K562 treated with DMSO at 1 percent for 24 hours (cell line): ENCODE data around the gene IMMP2L. TPM values are rescaled to one million over a fixed set of nuclear protein-coding genes. Genes with fewer than 3 reads are reported as not detected.

ENCODE experiments used
- total RNA-seq: library from RNA; unstranded; fragments of 300-600 nt; gene quantifications from 2 replicates; pipeline ENCODE4 v1.2.3, GENCODE V29; 2022; ENCODE audit warnings: low read depth; ENCODE audit not compliant: insufficient read depth

IMMP2L gene
- total RNA-seq: 18.0 and 22.0 TPM in 2 replicates

GRCh38 chr7:111561904-111562732 is at the start of gene IMMP2L:
IMMP2L (minus strand) TSS chr7:111562492.

DNA sequence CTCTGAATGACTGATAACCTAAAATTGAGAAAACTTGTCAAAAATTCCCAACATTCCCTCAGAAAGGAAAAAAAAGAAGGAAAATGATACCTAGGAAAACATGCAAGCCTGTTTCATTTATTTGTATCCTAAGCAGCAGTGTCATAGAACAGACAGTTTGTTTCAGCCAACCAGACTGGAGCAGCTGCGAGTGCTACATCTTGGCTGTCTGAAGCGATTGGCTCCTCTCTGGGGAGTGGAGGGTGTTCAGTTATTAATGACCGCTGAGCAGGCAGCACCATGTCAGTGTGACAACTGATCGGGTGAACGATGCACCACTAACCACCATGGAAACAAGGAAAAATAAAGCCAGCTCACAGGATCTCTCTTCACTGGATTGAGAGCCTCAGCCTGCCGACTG is 471.4 kb downstream of the IMMP2L start, which contains the start of gene LRRN3:
LRRN3 (plus strand) TSS at position 282 of the 400 bp plus-strand sequence. CDS start 31,646 bp downstream, outside the sequence.

